GM08714 (cell line): ENCODE results near the gene MACC1.
"Not testable (repeated sequence)": the region's sequence is repeated elsewhere in the genome, so short reads cannot be mapped to it uniquely, and the experiment has no call there.

Experiments
- H3K4me3 ChIP-seq: fragments of 200-500 bp; sonication (Bioruptor generic); 2 replicates; pipeline ENCODE4 v1.5.1; 2014; ENCODE audit warnings: mild to moderate bottlenecking, low read length, inconsistent platforms
- ZNF274 ChIP-seq: IDR thresholded peaks from 2 replicates; pipeline ENCODE4 v1.6.1; 2012; ENCODE audit warnings: mild to moderate bottlenecking, low read depth, low read length

The MACC1 gene

GRCh38 chr7:20190560-20191390, 26.4 kb downstream of the MACC1 start:
- no peak overlapping the region for H3K4me3 ChIP-seq
- TF ChIP-seq ZNF274: no peak

DNA sequence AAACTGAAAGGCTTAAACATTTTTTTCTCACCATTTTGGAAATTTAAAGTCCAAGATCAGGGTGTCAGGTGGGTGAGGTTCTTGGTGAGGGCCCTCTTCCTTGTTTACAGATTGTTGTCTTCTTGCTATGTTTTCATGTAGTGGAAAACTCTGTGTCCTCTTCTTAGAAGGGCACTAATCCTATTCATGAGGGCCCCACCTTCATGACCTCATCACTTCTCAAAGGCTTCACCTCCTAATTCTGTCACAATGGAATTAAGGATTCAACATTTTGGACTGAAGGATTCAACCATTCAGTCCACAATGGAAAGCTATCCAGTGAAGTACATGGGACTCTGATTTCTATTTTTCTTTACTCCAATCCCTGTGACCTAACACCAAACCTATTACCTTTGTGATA, 27.3 kb downstream of the MACC1 start:
- no peak for TF ChIP-seq ZNF274
- no peak overlapping the region for H3K4me3 ChIP-seq

- H3K4me3 ChIP-seq: no peak overlapping the region
- no peak for TF ChIP-seq ZNF274
Measured at GRCh38 chr7:20188567-20188966, 28.6 kb downstream of the MACC1 start.

DNA sequence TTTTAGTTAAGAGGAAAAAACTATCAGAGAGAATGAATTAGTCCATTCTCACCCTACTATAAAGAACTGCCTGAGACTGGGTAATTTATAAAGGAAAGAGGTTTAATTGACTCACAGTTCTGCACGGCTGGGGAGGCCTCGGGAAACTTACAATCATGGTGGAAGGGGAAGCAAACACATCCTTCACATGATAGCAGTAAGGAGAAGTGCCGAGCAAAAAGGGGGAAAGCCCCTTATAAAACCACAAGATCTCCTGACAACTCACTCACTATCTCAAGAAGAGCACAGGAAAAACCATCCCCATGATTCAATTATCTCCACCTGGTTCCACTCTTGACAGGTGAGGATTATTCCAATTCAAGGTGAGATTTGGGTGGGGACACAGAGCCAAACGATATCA, 29.3 kb downstream of the MACC1 start:
- not testable (repeated sequence) for H3K4me3 ChIP-seq

DNA sequence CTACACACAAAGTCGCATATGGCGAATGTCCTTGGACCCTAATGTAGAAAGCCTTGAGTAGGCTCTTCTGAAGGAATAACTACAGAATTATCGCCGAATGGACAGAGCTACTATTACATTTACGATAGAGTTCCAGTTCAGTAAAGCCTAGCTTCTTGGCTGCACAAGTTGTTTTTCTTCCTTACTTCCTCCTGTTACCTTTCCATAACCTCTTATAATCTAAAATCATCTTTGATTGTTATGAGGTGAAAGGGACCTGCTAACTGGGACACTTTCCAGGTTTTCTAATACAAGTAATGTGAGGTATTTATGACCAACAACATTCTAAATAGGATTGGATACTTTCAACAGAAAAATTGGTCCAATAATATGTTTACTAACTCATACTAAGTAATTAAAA, 31.2 kb downstream of the MACC1 start:
- no peak overlapping the region for H3K4me3 ChIP-seq
- no peak for TF ChIP-seq ZNF274

- TF ChIP-seq ZNF274: no peak
- H3K4me3 ChIP-seq: no peak overlapping the region
Measured at GRCh38 chr7:20183086-20183485, 34.1 kb downstream of the MACC1 start.

- no peak overlapping the region for H3K4me3 ChIP-seq
- TF ChIP-seq ZNF274: no peak
Measured at GRCh38 chr7:20176578-20177242, 40.5 kb downstream of the MACC1 start.

DNA sequence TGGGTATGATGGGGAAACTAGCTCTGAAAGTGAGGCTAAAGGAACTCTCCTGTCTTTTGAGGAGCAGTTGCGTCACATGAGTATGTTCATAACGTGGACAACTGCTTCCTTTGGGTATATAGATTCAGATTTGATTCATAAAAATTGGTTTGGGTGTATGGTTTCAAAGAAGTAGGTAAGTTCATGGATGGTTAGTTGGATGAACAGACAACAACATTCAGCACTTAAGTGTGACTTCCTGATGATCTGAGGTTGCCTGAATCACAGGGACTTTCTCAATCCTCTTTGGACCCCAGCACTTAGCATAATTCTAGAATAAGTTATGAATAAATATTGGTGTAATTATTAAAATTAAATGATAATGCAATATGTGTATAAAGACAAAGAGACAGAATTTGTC, 43.4 kb downstream of the MACC1 start:
- TF ChIP-seq ZNF274: no peak
- H3K4me3 ChIP-seq: no peak overlapping the region

DNA sequence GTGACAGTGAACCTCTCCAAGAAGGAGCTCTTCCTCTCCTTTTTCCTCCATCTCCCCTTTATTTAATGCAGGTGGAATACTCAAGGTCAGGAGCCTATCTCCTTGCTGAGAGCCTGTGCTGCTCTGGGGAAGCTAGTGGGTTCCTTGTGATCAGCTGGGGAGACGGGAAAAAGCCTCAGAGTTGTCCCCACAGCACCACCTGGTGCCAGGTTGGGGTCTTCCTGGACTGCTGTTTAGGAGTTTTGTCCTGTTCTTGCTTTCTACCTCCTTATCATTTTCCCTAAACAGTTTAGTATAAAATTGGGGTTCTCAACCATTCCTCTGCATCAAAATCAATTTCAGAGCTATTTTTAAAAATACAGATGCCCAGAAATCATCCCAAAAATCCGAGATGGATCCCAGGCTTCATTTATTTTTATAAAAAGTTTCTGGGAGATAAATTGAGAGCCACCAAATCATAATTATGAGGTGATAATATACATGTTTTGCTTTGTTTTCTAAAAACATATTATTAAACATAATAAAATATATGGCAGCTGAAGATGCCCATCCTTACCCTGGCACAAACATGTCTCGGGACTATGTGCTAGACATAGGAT, 44.3 kb downstream of the MACC1 start:
- no peak overlapping the region for H3K4me3 ChIP-seq
- no peak for TF ChIP-seq ZNF274

- no peak for TF ChIP-seq ZNF274
- H3K4me3 ChIP-seq: no peak overlapping the region
Measured at GRCh38 chr7:20170633-20171032, 46.6 kb downstream of the MACC1 start.

GRCh38 chr7:20165146-20165510, 52.1 kb downstream of the MACC1 start:
- TF ChIP-seq ZNF274: no peak

GRCh38 chr7:20164425-20165145, 52.6 kb downstream of the MACC1 start:
- no peak for TF ChIP-seq ZNF274
- no peak overlapping the region for H3K4me3 ChIP-seq

More at GRCh38 chr7:20165146-20165510, 52.1 kb downstream of the MACC1 start:
- no peak overlapping the region for H3K4me3 ChIP-seq

DNA sequence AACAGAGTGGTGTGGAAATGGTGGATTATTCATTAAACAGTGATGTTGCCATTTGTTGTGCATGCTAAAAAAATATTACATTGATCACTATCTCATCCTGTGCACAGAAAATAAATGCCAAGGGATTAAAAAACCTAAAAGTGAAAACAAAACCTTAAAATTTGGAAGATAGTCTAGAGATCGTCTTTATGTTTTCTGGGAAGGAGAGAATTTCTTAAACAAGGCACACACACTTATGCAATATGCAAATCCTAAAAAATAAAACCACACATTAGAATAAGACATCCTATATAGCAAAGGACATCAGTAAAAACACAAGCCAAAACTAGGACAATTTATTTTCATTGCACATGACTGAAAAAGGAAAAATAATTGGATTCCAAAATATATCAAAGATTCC, 54.5 kb downstream of the MACC1 start:
- no peak overlapping the region for H3K4me3 ChIP-seq

GRCh38 chr7:20159226-20159747, 57.9 kb downstream of the MACC1 start:
- TF ChIP-seq ZNF274: no peak
- no peak overlapping the region for H3K4me3 ChIP-seq

More for the DNA sequence above, 54.5 kb downstream of the MACC1 start:
- TF ChIP-seq ZNF274: no peak
